MCF 10A (cell line): ENCODE measurements around the gene DDX19B. TPM values are rescaled to one million over a fixed set of nuclear protein-coding genes. Genes with fewer than 3 reads are reported as not detected.

Experiments used
- BruUV-seq: library from RNA; stranded (reverse); fragments of 400-500 nt; replicated peaks from 2 replicates; lab custom pipeline; 2021; lab: Mats Ljungman, UMichigan
- CTCF ChIA-PET: fragments of 300-600 bp; sonication (Branson Sonifier 250); formaldehyde crosslinking; extraction: SDS; loops from one replicate; lab custom pipeline; 2021; ENCODE audit warnings: antibody characterized with exemption, inconsistent platforms; lab: Yijun Ruan, JAX
- POLR2A ChIA-PET: fragments of 300-600, 350-650 bp; sonication (Branson Sonifier 250); formaldehyde crosslinking; extraction: SDS; loops from one replicate; lab custom pipeline; 2020; ENCODE audit warnings: antibody characterized with exemption, inconsistent platforms; lab: Yijun Ruan, JAX
- DNase-seq: peaks from one replicate; pipeline ENCODE4 v3.0.0-alpha.2; 2018; ENCODE audit not compliant: unreplicated experiment
- H3K27ac Mint-ChIP-seq: one replicate; pipeline ENCODE4 v1.8.0; 2022; ENCODE audit warnings: mild to moderate bottlenecking, low read depth, mixed read lengths; ENCODE audit not compliant: unreplicated experiment
- H3K27me3 Mint-ChIP-seq: one replicate; pipeline ENCODE4 v1.8.0; 2022; ENCODE audit warnings: mixed read lengths; ENCODE audit not compliant: insufficient read depth, unreplicated experiment
- H3K36me3 Mint-ChIP-seq: one replicate; pipeline ENCODE4 v1.8.0; 2022; ENCODE audit warnings: mild to moderate bottlenecking, moderate library complexity, mixed read lengths; ENCODE audit not compliant: insufficient read depth, unreplicated experiment
- H3K4me1 Mint-ChIP-seq: one replicate; pipeline ENCODE4 v1.8.0; 2022; ENCODE audit warnings: mixed read lengths; ENCODE audit not compliant: insufficient read depth, unreplicated experiment
- H3K4me3 Mint-ChIP-seq: one replicate; pipeline ENCODE4 v1.8.0; 2022; ENCODE audit warnings: mild to moderate bottlenecking, moderate library complexity, mixed read lengths; ENCODE audit not compliant: unreplicated experiment
- H3K9me3 Mint-ChIP-seq: one replicate; pipeline ENCODE4 v1.8.0; 2022; ENCODE audit warnings: mixed read lengths; ENCODE audit not compliant: unreplicated experiment
- CTCF ChIP-seq: fragments of 200-600 bp; IDR thresholded peaks from one replicate; pipeline ENCODE4 v1.8.0; 2022; ENCODE audit warnings: antibody characterized with exemption, mild to moderate bottlenecking; ENCODE audit not compliant: unreplicated experiment
- intact Hi-C: fragments of 100-400 bp; cut with micrococcal nuclease; formaldehyde crosslinking; loops from 2 replicates; pipeline ENCODE4 v1.14.1; 2022
- total RNA-seq: library from RNA; stranded (reverse); gene quantifications from 2 replicates; pipeline ENCODE4 v1.2.3, GENCODE V29; 2022

DDX19B gene
- total RNA-seq, 1 experiment from 2014 or later = 38.6 TPM

GRCh38 chr16:70295634-70296033, 3.4 kb upstream of the DDX19B start:
- Mint-ChIP-seq H3K36me3 (no peaks in the 10 kb centered on the region), H3K27ac (no peak overlapping the region), H3K27me3 (no peaks in the 10 kb centered on the region), H3K4me1 (peaks cover under 1% of the 10 kb centered on the region), H3K4me3 (no peak overlapping the region), H3K9me3 (no peaks in the 10 kb centered on the region)
- TF ChIP-seq CTCF = no peak
- intact Hi-C loops = no loop called here
- POLR2A ChIA-PET = no interaction called here
- CTCF ChIA-PET = interaction anchor here (0.7 kb wide), 2 partner anchors 79 to 365 kb away, joined by 3 to 5 read pairs; no protein-coding TSS in a partner anchor
- no peak for DNase-seq
- BruUV-seq = no TSS peak

- ChIA-PET POLR2A (interaction anchor here (0.7 to 4.3 kb wide), 5 partner anchors 9 to 1261 kb away, joined by 3 to 94 read pairs (median 14); partner anchors contain the start of genes AARS1 and DDX19A), CTCF (interaction anchor here (0.8 to 1.1 kb wide), 2 partner anchors 18 to 24 kb away, joined by 3 read pairs; no protein-coding TSS in a partner anchor)
- no TSS peak for BruUV-seq
- H3K27ac Mint-ChIP-seq = no peak overlapping the region
- H3K4me1 Mint-ChIP-seq = peaks cover 11% of the 10 kb centered on the region
- H3K27me3 Mint-ChIP-seq = no peaks in the 10 kb centered on the region
- H3K36me3 Mint-ChIP-seq = no peaks in the 10 kb centered on the region
- DNase-seq = no peak
- no peak for TF ChIP-seq CTCF
- H3K4me3 Mint-ChIP-seq = peak overlapping the region; percentile 89
- intact Hi-C loops = no loop called here
- peaks cover 9% of the 10 kb centered on the region for H3K9me3 Mint-ChIP-seq
Measured at GRCh38 chr16:70301121-70301520, 2.1 kb downstream of the DDX19B start.

- Mint-ChIP-seq H3K4me3 (no peak overlapping the region), H3K36me3 (no peaks in the 10 kb centered on the region), H3K9me3 (peaks cover 9% of the 10 kb centered on the region), H3K27me3 (no peaks in the 10 kb centered on the region), H3K27ac (no peak overlapping the region), H3K4me1 (peaks cover 11% of the 10 kb centered on the region)
- ChIA-PET POLR2A (interaction anchor here (0.7 to 1.2 kb wide), 3 partner anchors 13 to 44 kb away, joined by 3 read pairs; partner anchors contain the start of gene DDX19A), CTCF (no interaction called here)
- no peak for DNase-seq
- TF ChIP-seq CTCF = no peak
- intact Hi-C loops = no loop called here
- BruUV-seq = no TSS peak
Measured at GRCh38 chr16:70302745-70303144, 3.8 kb downstream of the DDX19B start.

- intact Hi-C loops = no loop called here
- H3K27me3 Mint-ChIP-seq = no peaks in the 10 kb centered on the region
- BruUV-seq = no TSS peak
- H3K9me3 Mint-ChIP-seq = peaks cover 9% of the 10 kb centered on the region
- ChIA-PET POLR2A (interaction anchor here (1.0 to 1.4 kb wide), 2 partner anchors 16 to 20 kb away, joined by 3 read pairs; partner anchors contain the start of gene AARS1), CTCF (no interaction called here)
- no peaks in the 10 kb centered on the region for H3K36me3 Mint-ChIP-seq
- H3K4me1 Mint-ChIP-seq = peaks cover 11% of the 10 kb centered on the region
- no peak for TF ChIP-seq CTCF
- no peak for DNase-seq
- H3K27ac Mint-ChIP-seq = no peak overlapping the region
- no peak overlapping the region for H3K4me3 Mint-ChIP-seq
Measured at GRCh38 chr16:70304892-70305448, 6.0 kb downstream of the DDX19B start.
